Common myeloid progenitor, CD34-positive (primary cell): Measurements from ENCODE around the gene UBXN2A.

Source experiments
- CTCF ChIA-PET: fragments of 350-600 bp; sonication (Branson Sonifier 250); formaldehyde crosslinking; loops from one replicate; lab custom pipeline; 2021; ENCODE audit warnings: antibody characterized with exemption; lab: Charles Lee
- POLR2A ChIA-PET: fragments of 350-600 bp; sonication (Branson Sonifier 250); formaldehyde crosslinking; loops from one replicate; lab custom pipeline; 2021; ENCODE audit warnings: antibody characterized with exemption; lab: Charles Lee
- DNase-seq, 3 donors: peaks; one replicate each; pipeline versions ENCODE4 v3.0.0 to v3.0.0-alpha.2; 2013
- H3K27ac ChIP-seq, 2 experiments: 1 replicate in 1 of 2; 2 replicates in 1 of 2; pipeline ENCODE4 v1.7.0; 2013; ENCODE audit warnings: inconsistent platforms in 2 of 2, low read length in 2 of 2, mild to moderate bottlenecking in 2 of 2, low read depth in 1 of 2, moderate library complexity in 1 of 2; ENCODE audit not compliant: severe bottlenecking in 2 of 2, insufficient read depth in 1 of 2, poor library complexity in 1 of 2
- H3K27me3 ChIP-seq, 5 experiments: replicated peaks in 2 of 5; 1 replicate in 3 of 5; 2 replicates in 2 of 5; pipeline versions ENCODE4 v1.6.1 to v1.7.0; 2013; ENCODE audit warnings: low read length in 4 of 5, mild to moderate bottlenecking in 2 of 5, moderate library complexity in 2 of 5, inconsistent platforms in 1 of 5; ENCODE audit not compliant: insufficient read depth in 5 of 5, control insufficient read depth in 4 of 5
- H3K36me3 ChIP-seq, 4 experiments: 1 replicate in 2 of 4; 2 replicates in 2 of 4; pipeline versions ENCODE4 v1.6.1 to v1.7.0; 2013; ENCODE audit warnings: low read length in 3 of 4, control low read depth in 1 of 4, mild to moderate bottlenecking in 1 of 4; ENCODE audit not compliant: control insufficient read depth in 4 of 4, insufficient read depth in 4 of 4
- H3K4me1 ChIP-seq, 4 experiments: 1 replicate in 3 of 4; 2 replicates in 1 of 4; pipeline versions ENCODE4 v1.6.1 to v1.7.1; 2013; ENCODE audit warnings: low read length in 3 of 4, mild to moderate bottlenecking in 3 of 4, control low read depth in 1 of 4, inconsistent platforms in 1 of 4, moderate library complexity in 1 of 4; ENCODE audit not compliant: control insufficient read depth in 4 of 4, insufficient read depth in 4 of 4; ENCODE audit errors: control extremely low read depth in 1 of 4
- H3K4me3 ChIP-seq, 7 experiments: 1 replicate in 4 of 7; 2 replicates in 3 of 7; pipeline versions ENCODE4 v1.5.1 to v1.7.0; 2013; ENCODE audit warnings: mild to moderate bottlenecking in 7 of 7, low read length in 6 of 7, moderate library complexity in 6 of 7, inconsistent platforms in 2 of 7, low read depth in 2 of 7, control low read depth in 1 of 7; ENCODE audit not compliant: insufficient read depth in 4 of 7, control insufficient read depth in 1 of 7; ENCODE audit errors: extremely low read depth in 1 of 7
- H3K9me3 ChIP-seq, 5 experiments: 1 replicate in 4 of 5; 2 replicates in 1 of 5; pipeline versions ENCODE4 v1.6.1 to v1.7.1; 2013; ENCODE audit warnings: low read length in 4 of 5, mild to moderate bottlenecking in 2 of 5, inconsistent platforms in 1 of 5, low read depth in 1 of 5, moderate library complexity in 1 of 5; ENCODE audit not compliant: control insufficient read depth in 4 of 5, insufficient read depth in 2 of 5; ENCODE audit errors: control extremely low read depth in 1 of 5
- WGBS: methylation state at CpG from one replicate; pipeline ENCODE4 v1.1.5; 2013; ENCODE audit not compliant: insufficient coverage; 5-methylcytosine and 5-hydroxymethylcytosine counted together

The UBXN2A gene

DNA sequence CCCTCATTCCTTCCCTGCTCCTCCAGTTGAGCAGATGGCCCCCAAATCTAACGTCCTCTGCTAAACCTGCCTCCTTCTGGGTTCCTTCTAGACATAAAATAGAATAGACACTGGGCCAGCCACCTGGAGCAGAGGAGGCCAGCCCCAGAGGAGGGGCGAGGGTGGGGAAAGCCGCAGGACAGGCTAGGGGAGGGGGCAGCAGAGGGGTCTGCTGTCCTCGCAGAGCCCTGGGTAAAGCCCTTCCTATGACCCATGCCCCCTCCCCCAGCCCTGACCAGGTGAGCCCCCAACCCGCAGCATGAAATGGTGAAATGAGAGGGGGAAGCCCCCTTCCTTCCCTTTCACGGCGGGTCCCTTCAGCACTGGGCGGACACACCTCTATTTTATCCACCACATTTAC is 77.4 kb downstream of the UBXN2A start:
- Histone ChIP-seq H3K27ac (no peak overlapping the region), H3K27me3 (no peaks in the 10 kb centered on the region), H3K4me3 (no peak overlapping the region), H3K36me3 (peaks cover 0 to 7% (median 5%) of the 10 kb centered on the region in 4 experiments), H3K4me1 (peaks cover 0 to 9% (median 3%) of the 10 kb centered on the region in 4 experiments), H3K9me3 (no peaks in the 10 kb centered on the region)
- ChIA-PET POLR2A (no interaction called here), CTCF (no interaction called here)
- WGBS: 92% methylated on average over 2 of the region's 8 CpGs
- no peak for DNase-seq

DNA sequence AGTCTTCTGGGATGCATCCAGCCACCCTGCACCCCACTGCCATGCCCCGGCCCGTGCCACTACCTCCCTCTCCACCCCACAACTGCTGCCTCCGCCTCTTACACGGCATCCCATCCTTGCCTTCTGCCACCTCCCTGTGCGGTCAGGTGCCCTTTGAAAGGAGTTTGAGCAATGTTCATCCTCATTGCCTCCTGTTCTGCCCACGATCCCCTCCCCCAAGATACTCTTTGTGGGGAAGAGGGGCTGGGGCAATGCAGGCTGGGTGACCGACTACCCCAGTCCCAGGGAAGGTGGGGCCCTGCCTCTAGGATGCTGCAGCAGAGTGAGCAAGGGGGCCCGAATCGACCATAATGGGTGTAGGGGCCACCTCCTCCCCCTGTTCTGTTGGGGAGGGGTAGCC is 78.0 kb downstream of the UBXN2A start:
- ChIA-PET CTCF (no interaction called here), POLR2A (no interaction called here)
- Histone ChIP-seq H3K4me1 (peaks cover 0 to 4% (median 2%) of the 10 kb centered on the region in 4 experiments), H3K27me3 (no peaks in the 10 kb centered on the region), H3K4me3 (no peak overlapping the region), H3K27ac (no peak overlapping the region), H3K36me3 (peaks cover 0 to 11% (median 8%) of the 10 kb centered on the region in 4 experiments), H3K9me3 (no peaks in the 10 kb centered on the region)
- DNase-seq: no peak
- WGBS: 95% methylated on average over 4 of the region's 9 CpGs

DNA sequence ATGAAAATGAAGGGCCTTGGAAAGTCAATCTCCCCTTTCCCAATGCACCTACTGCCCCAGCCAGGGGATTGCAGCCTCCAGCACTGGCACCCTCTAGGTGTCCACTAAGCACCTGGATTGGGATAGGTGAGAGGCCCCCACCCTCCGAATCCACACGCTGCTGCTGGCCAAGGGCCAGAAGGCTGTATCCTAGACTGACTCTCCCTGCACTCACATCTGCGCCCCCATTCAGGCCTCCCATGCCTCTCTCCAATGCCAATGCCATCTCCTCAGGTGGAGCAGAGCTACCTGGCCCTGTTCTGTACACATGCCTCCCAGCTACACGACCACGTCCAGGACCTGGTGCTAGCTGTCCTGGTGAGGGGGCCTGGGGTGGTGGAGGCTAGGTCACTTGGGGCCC is 79.5 kb downstream of the UBXN2A start:
- no peak for DNase-seq
- Histone ChIP-seq H3K9me3 (no peaks in the 10 kb centered on the region), H3K4me1 (peaks cover 0 to 4% (median 2%) of the 10 kb centered on the region in 4 experiments), H3K27ac (no peak overlapping the region), H3K36me3 (peaks cover 2 to 26% (median 14%) of the 10 kb centered on the region in 4 experiments), H3K4me3 (no peak overlapping the region), H3K27me3 (no peaks in the 10 kb centered on the region)
- ChIA-PET POLR2A (no interaction called here), CTCF (interaction anchor here (1.5 kb wide), 1 partner anchor 8 kb away, joined by 4 read pairs; no protein-coding TSS in a partner anchor)
- 85% methylated on average over 2 of the region's 5 CpGs for WGBS

DNA sequence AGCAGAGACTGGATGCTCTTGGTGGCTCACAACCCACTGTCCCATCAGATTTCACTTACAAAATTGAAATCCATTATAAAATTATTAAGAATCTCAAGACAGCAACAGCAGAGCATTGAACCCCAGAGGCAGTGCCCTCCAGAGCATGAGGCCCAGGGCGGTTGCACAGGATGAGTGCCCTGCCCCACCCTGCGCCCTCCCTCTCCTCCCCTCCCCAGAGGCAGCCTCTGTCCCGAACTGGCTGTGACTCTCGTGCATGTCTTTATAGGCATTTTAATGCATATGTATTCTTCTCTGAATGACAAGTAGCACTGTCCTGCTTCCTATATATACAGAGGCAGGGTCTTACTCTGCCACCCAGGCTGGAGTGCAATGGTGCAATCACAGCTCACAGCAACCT is 80.0 kb downstream of the UBXN2A start:
- POLR2A ChIA-PET: no interaction called here

DNA sequence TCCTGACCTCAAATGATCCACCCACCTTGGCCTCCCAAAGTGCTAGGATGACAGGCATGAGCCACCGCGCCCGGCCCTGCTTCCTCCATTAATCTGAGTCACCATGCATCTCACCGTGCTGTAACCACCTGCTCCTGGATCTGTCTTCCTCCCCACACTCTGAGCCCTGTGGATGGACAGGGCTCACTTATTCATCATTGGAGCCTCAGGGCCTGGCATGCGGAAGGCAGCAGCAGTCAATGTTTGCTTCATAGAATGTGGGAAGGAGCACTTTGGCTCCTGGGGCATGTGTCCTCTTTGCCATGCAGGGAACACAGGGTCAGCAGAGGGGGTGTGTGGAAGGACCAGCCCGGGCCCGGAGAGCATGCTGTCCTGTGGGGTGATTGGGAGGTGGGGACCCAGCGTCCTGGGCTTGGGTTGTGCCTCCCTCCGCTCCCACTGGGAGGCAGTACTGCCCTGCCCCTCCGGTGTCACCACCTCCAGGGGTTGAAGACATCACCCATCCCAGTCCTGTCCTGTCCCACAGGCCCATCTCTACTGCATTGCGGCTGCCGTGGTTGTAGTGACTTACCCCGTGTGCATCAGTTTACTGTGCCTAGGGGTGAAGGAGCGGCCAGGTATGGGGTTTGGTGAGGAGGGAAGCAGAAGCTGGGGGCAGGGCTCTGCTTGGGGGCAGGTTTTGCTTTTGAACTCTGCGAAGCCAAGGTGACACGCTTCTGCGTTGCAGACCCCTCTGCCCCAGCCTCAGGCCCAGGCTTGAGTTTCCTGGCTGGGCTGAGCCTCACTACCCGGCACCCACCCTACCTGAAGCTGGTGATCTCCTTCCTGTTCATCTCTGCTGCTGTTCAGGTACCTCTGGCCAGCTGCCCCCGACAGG is 81.1 kb downstream of the UBXN2A start:
- DNase-seq: peak in 2 of 3 donors; percentile 19 to 27
- ChIA-PET CTCF (interaction anchor here (1.5 to 1.9 kb wide), 2 partner anchors 9 to 11 kb away, joined by 4 to 6 read pairs; no protein-coding TSS in a partner anchor), POLR2A (no interaction called here)
- no peak overlapping the region for H3K4me3 ChIP-seq
- WGBS: 92% methylated on average over 14 of the region's 19 CpGs
- H3K27ac ChIP-seq: no peak overlapping the region
- H3K9me3 ChIP-seq: no peaks in the 10 kb centered on the region
- H3K4me1 ChIP-seq: peaks cover 0 to 4% (median 0%) of the 10 kb centered on the region in 4 experiments
- H3K36me3 ChIP-seq: peaks cover 2 to 37% (median 21%) of the 10 kb centered on the region in 4 experiments
- H3K27me3 ChIP-seq: no peaks in the 10 kb centered on the region

More for the DNA sequence above, 80.0 kb downstream of the UBXN2A start:
- Histone ChIP-seq H3K36me3 (peaks cover 2 to 31% (median 19%) of the 10 kb centered on the region in 4 experiments), H3K9me3 (no peaks in the 10 kb centered on the region), H3K27ac (no peak overlapping the region), H3K4me1 (peaks cover 0 to 4% (median 2%) of the 10 kb centered on the region in 4 experiments), H3K27me3 (no peaks in the 10 kb centered on the region), H3K4me3 (no peak overlapping the region)
- DNase-seq: no peak
- CTCF ChIA-PET: interaction anchor here (1.5 kb wide), 1 partner anchor 8 kb away, joined by 4 read pairs; no protein-coding TSS in a partner anchor
- WGBS: 100% methylated on average over 1 of the region's 4 CpGs

DNA sequence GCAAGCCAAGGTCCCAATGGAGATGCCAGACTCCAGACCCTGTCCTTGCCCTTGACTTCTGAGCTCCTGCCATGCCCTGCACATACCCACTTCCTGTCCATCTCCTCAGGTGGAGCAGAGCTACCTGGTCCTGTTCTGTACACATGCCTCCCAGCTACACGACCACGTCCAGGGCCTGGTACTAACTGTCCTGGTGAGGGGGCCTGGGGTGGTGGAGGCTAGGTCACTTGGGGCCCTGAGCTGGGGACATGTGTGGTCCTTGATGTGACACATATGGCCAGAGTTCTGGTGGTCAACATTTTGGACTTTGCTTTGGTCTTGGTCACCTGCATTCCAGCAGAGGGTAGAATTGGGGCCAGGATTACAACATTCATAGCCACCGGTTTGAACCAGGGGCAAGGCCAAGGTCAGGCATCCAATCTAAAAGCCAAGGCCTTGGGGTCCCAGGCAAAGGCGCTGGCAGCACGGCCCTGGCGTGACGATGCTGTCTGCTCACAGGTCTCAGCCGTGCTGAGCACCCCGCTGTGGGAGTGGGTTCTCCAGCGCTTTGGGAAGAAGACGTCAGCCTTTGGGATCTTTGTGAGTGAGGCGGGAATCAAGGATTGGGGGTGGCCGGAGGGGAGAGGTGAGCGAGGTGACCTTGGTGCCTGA is 82.2 kb downstream of the UBXN2A start:
- Histone ChIP-seq H3K27ac (no peak overlapping the region), H3K27me3 (no peaks in the 10 kb centered on the region), H3K4me3 (no peak overlapping the region), H3K9me3 (no peaks in the 10 kb centered on the region), H3K36me3 (peaks cover 2 to 39% (median 22%) of the 10 kb centered on the region in 4 experiments), H3K4me1 (no peaks in the 10 kb centered on the region)
- no peak for DNase-seq
- ChIA-PET POLR2A (no interaction called here), CTCF (interaction anchor here (1.9 kb wide), 1 partner anchor 10 kb away, joined by 6 read pairs; no protein-coding TSS in a partner anchor)
- 99% methylated on average over 12 of the region's 14 CpGs for WGBS
